Globus pallidus (tissue), 1 donor: ENCODE data around the gene OR2M2.

Source experiments
- DNase-seq: peaks from one replicate; pipeline ENCODE4 v3.0.0-alpha.2; 2015; ENCODE audit warnings: low spot score

OR2M2 gene, protein sequence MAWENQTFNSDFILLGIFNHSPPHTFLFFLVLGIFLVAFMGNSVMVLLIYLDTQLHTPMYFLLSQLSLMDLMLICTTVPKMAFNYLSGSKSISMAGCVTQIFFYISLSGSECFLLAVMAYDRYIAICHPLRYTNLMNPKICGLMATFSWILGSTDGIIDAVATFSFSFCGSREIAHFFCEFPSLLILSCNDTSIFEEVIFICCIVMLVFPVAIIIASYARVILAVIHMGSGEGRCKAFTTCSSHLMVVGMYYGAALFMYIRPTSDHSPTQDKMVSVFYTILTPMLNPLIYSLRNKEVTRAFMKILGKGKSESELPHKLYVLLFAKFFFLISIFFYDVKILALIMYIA

DNA sequence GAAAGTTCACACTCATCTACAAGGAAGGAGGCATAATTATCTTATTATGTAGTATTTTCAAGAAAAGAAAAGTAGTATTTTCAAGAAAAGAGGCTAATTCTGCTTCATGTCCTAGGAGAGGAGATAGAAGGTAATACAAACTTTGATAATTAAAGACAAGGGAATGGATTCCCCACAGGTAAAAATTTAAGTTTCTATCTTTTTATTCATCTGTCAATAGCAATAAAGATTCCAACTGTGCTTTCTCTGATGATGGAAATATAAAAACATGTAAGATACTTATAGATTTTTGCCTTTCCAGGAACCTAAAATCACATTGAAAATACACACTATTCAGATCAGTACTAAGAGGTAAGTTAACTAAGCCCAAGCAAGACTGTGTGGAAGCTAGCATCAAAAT, at the start of gene OR2M2:
TSS of gene OR2M2 (plus strand) at position 301 of the 400 bp plus-strand sequence. CDS start 5,165 bp downstream, outside the sequence.
- no peak for DNase-seq

DNA sequence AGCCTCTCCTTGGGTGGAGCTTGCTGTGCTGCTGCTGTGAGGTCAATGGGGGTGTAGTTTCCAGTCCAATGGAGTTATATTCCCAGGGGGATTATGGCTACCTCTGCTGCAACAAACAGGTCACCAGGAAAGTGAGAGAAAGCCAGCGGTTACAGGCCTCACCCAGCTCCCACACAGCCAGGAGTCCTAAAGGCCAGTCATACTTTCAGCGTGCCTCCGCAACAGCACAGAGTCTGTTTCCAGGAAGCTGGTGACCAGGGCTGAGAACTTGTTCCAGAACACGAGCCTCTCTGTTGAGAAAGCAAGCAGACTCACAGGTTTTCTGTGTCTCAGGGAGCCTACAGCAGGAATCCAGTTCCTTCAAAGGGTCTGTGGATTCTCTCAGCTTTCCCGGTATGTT, 47.0 kb upstream of the OR2M2 start:
- no peak for DNase-seq

DNA sequence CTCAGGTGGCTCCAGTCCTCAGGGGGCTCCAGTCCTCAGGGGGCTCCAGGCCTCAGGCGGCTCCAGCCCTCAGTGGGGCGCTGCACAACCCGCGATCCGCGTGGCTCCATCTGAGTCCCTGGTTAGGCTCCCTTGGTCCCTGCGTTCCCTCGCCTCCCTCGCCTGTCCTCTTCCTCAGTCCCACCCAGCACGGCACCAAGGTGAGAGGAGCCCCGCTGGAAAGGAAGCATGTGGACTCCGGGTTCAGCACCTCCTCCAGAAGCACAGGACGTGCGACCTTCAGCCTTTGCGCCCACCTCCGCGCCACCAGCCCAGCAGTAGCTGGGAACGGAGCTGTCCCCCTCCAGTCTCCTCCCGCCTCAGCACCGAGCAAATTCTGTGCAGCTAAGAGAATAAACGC, 37.8 kb upstream of the OR2M2 start:
- DNase-seq = no peak

DNA sequence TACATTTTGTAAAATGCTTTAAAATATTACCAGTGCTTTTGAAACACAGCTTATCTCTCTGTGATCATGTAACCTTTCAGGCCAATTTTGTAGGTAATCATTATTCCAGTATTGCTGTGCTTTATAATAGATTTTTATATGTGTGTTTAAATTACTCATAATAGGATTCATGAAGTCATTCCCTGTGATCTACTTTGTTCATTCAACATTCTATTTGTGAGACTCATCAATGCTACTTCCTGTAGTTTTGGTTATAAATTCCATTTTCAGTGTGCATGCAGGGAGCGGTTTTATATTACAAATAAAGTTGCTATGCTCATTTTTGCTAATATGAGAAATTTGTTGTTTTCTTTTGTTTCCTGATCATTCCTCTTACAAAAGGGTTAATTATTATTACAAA, 33.8 kb upstream of the OR2M2 start:
- no peak for DNase-seq

DNA sequence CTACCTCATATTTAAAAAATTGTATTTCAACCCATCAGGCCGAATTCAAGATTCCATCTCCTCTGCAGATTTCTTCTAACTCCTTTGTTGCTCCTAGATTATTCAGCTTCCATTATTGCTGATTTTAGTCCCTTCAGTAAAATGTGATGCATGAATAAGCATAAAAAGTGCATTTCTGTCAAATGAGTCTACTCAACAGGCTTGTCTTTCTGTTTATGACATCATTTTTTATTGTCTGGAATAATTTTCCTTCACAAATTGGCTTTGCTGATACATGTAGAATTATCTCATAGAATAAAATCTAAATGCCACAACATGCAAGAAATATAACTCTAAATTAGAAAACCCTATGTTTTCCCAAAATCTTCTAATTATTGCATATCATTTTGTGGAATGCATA, 31.3 kb upstream of the OR2M2 start:
- DNase-seq = no peak

DNA sequence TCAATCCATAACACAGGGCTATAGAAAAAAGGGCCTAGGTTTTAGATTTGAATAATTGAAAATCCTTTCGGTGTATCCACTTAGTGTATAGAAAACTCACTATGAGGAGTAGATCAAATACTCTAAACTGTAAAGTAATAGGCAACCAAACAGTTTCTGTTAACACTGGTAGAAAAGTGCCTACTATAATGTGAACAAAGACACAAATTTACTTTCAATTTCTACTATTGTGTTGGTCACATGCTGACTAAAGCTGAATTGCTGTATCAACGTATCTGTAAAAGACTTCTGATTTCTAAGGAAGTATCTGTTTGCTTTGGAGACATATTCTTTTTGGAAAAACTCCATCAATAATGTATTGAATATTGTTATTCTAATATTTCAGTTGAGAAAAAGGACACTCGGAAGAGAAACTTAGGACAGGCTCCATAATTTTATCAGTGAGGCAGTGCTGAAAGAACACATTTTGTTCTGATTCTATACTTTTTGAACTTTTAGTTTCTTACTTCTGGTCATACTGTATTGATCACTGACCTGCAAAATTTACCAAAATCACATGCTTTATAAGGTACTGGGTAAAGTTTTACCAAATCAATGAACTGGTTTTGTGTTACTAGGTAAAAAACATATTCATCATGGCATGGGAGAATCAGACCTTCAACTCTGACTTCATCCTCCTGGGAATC, 30.0 kb upstream of the OR2M2 start, which contains the start of gene OR2M5:
TSS of gene OR2M5 (plus strand) at position 636 of the 686 bp plus-strand sequence. CDS start at position 636, 0 bp downstream.
- DNase-seq = no peak

DNA sequence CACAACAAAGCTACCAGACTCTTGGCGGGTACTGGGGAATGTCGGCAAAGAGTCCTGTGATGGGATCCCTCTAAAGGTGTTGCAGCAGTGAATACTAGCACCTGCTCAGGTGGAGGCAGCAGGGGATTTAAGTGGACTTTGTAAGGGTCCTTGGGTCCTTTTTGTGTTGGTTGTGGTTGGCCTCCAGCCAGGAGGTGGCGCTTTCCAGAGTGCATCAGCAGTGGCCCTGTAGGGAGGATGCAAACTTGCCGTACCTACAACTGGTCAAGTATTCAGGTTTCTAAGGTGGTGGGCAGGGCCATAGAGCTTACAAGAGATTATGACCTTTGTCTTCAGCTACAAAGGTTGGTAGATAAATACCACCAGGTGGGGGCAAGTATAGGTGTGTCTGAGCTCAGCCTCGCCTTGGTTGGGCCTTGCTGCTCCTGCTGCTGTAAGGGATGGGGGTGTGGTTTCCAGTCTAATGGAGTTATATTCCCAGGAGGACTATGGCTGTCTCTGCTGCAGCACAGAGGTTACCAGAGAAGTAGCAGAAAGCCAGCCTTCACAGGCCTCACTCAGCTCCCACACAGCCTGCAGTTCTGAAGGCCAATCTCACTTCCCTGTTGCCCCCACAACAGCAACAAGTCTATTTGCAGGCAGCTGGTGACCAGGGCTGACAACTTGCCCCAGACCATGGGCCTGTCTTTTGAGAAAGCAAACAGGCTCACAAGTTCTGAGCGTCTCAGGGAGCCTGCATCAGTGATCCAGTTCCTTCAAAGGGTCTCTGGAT, 22.4 kb upstream of the OR2M2 start:
- DNase-seq = no peak

DNA sequence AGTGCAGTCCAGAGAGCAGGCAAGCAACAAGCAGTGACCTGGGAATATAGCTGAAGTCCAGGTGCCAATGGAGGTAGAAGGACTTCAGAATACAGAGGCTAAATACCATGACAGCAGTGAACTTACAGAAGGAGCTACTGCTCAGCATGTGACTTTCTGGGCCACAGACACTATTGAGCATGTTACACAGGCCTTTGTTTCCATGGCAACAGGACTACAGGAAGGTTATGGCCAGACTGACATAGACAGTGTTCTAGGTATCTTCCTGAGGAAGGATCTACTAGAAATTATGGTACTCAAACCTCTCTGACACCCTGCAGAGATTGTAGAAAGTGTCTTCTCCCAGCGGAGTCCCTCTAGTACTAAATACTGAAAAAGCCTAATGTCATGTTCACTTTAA, 18.7 kb upstream of the OR2M2 start:
- no peak for DNase-seq

DNA sequence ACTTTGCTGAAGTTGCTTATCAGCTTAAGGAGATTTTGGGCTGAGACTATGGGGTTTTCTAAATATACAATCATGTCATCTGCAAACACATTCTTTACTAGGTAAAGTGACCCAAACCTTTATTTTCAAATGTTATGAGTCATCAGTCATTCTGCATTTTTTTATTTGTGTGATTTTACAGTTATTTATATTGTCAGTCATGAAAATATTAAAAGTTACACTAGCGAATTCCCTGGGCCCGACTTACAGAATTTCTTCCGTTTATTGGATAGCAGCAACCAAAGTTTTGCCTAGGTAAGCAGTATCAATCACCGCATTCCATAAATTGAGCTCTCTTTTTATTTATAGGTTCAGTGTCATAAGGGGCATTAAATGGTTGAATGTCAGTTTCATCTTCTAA, 15.9 kb upstream of the OR2M2 start:
- no peak for DNase-seq

DNA sequence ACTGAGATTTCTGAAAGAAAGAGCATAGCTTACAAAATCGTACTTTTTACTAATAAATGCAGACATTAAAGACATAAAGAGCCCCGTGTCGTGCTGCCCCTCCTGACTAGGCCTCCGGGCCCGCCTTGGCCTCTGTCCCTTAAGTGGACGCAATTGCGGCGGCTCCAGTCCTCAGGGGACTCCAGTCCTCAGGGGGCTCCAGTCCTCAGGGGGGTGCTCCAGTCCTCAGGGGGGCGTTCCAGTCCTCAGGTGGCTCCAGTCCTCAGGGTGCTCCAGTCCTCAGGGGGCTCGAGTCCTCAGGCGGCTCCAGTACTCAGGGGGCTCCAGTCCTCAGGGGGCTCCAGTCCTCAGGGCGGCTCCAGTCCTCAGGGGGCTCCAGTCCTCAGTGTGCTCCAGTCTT, 10.6 kb upstream of the OR2M2 start:
- DNase-seq = no peak

DNA sequence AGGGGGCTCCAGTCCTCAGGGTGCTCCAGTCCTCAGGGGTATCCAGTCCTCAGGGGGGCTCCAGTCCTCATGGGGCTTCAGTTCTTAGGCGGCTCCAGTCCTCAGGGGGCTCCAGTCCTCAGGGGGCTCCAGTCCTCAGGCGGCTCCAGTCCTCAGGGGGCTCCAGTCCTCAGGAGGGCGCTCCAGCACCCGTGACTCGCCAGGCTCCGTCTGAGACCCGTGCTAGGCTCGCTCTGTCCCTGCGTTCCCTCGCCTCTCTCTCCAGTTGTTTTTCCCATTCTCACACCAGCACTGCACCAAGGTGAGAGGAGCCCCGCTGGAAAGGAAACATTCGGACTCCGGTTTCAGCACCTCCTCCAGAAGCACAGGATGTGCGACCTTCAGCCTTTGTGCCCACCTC, 9.4 kb upstream of the OR2M2 start:
- no peak for DNase-seq

DNA sequence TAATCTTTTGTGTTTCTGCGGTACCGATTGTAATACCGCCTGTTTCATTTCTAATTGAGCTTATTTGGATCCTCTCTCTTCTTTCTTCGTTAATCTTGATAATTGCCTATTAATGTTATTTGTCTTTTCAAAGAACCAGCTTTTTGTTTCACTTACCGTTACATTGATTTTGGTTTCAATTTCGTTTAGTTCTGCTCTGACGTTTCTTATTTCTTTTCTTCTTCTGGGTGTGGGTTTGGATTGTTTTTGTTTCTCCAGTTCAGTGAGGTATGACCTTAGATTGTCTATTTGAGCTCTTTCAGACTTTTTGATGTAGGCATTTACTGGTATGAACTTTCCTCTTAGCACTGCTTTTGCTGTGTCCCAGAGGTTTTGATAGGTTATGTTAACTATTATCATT, 9.4 kb downstream of the OR2M2 start:
- no peak for DNase-seq

DNA sequence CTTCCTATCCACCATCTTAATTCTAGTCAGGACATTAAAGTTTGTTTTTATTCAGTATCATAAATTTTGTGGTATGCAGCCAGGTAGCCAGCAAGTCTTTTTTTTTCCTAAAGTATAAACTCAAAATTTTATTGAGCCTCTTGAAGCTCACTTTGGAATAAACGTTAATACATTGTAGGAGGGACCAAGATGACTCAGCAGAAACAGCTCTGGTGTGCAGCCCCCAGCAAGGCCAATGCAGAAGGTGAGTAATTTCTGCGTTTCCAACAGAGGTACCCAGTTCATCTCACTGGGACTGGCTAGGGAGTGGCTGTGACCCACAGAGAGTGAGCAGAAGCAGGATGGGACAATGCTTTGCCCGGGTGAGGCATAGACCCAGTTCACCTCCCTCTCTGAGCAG, 12.7 kb downstream of the OR2M2 start:
- no peak for DNase-seq

DNA sequence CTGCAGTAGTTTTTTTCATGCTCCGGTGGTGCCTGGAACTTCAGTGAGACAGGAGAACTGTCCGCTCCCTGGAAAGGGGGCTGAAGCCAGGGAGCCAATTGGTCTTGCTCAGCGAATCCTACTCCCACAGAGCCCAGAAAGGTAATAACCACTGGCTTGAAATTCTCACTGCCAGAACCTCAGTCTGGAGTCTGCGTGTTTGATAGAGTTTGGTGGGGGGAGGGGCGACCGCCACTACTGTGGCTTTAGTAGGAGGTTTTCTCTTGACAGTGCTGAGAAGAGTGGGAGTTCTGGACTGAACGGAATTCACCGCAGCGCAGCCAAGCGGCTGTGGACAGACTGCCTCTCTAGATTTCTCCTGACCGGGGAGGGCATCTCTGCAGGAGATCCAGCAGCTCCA, 14.4 kb downstream of the OR2M2 start:
- DNase-seq = no peak

DNA sequence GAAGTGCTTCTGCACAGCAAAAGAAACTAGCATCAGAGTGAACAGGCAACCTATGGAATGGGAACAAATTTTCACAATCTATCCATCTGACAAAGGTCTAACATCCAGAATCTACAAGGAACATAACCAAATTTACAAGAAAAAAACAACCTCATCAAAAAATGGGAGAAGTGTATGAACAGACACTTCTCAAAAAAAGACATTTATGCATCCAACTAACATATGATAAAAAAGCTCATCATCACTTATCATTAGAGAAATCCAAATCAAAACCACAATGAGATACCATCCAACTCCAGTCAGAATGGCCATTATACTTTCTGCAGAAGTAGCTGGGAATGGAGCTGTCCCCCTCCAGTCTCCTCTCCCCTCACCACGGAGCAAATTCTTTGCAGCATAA, 19.5 kb downstream of the OR2M2 start:
- no peak for DNase-seq

DNA sequence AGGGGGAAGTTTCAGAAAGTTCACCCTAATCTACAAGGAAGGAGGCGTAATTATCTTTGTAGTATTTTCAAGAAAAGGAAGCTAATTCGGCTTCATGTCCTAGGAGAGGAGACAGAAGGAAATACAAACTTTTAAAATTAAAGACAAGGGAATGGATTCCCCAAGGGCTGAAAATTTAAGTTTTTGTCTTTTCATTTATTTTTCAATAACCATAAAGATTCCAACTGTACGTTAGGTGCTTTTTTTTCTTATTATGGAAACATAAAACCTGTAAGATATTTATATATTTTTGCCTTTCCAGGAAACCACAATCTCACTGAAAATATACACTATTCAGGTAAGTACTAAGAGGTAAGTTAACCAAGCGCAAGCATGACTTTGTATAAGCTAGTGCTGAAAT, 22.3 kb downstream of the OR2M2 start, which contains the start of gene OR2M3:
TSS of gene OR2M3 (plus strand) at position 301 of the 400 bp plus-strand sequence. CDS start 5,803 bp downstream, outside the sequence.
- no peak for DNase-seq

DNA sequence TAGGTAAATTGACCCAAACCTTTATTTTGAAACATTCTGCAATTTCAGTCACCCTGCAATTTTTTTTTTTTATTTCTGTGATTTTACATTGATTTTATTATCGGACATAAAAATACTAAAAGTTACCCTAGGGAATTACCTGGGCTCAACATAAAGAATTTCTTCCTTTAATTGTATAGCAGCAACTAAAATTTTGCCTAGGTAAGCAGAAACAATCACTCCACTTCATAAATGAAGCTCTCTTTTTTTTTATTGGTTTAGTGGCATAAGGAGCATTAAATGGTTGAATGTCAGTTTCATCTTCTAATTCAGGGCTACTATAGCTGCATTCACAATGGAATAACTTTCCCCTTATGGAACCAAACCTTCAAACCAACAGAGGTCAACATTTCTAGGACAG, 41.3 kb downstream of the OR2M2 start:
- DNase-seq = no peak

DNA sequence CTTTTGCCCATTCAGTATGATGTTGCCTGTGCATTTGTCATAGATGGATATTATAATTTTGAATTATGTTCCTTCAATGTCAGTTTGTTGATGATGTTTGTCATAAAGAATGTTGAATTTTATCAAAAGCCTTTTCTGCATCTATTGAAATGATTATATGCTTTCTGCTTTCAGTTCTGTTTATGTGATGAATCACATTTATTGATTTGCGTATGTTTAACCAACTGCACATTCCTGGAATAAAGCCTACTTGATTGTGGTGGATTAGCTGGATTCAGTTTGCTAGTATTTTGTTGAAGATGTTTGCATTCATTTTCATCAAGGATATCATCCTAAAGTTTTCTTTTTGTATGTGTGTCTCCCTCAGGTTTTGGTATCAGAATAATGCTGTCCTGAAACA, 50.9 kb downstream of the OR2M2 start:
- no peak for DNase-seq

DNA sequence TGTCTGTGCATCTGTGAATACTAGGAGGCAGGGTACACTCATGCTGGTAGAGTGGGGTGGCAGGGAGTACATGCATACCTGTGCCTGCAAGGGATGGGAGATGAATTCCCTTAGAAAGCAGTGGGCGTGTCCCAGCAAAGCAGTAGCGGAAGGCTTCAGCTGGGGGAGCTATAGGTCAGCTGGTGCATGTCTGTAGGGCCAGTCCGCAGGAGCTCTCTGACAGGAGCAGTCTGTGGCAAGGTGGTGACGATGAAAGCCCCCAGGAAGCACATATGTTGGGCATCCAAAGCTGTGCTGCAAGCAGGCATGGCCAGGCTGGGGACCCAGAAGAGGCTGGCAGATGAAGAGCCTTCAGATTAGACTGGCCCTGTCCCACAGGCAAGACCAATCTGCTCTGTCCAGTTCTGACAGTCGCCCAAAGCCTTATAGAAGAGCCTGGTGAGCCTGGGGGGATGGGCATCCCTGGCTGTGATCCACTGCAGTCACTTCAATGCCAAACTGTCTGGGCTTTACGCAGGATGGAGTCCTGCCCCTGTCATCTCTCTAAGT, 54.8 kb downstream of the OR2M2 start:
- no peak for DNase-seq
